GM21515 (cell line): ENCODE measurements around the gene DYNC1H1.

Experiments used
- ATAC-seq: cut with Tn5 transposase; IDR thresholded peaks from one replicate; pipeline ENCODE4 v1.9.1; 2021; ENCODE audit not compliant: unreplicated experiment

The DYNC1H1 gene

DNA sequence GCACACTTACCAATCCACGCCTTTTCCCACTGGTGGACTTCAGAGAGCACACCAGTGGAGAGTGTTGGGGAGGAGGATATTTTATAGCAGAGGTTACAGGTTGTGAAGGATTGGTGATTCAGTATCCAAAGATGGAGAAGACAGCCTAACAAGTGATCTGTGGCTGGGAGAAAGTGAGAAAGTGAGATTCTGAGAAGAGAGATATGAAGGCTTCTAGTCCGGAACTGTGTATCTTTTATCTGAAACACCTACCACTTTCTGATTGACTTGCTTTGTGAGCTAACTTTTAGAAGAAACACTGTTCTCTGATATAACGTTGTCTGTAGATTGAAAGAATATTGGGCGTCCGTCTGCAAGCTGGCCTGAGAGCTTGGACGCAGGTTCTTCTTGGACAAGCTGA lies 24.0 kb downstream of the DYNC1H1 start:
- ATAC-seq, result no peak

DNA sequence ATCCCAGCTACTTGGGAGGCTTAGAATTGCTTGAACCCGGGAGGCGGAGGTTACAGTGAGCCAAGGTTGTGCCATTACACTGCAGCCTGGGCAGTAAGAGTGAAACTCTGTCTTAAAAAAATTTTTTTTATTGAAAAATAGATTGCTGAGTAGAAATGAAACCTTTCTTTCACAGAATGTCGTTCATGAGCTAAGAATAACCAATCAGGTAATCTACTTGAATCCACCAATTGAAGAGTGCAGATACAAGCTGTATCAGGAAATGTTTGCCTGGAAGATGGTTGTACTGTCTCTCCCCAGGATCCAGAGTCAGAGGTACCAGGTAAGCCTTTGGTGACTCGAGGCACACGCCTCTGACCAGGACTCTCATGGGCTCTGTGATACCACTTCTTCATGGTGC lies 27.0 kb downstream of the DYNC1H1 start:
- ATAC-seq, result no peak

GRCh38 chr14:101992708-101993107 lies 28.3 kb downstream of the DYNC1H1 start:
- peak; percentile 85 for ATAC-seq

- ATAC-seq, result no peak
Measured at GRCh38 chr14:101997429-101998336, 33.3 kb downstream of the DYNC1H1 start.

GRCh38 chr14:102000902-102001301 lies 36.5 kb downstream of the DYNC1H1 start:
- no peak for ATAC-seq

- ATAC-seq, result no peak
Measured at GRCh38 chr14:102005336-102005735, 41.0 kb downstream of the DYNC1H1 start.

- no peak for ATAC-seq
Measured at GRCh38 chr14:102007916-102008418, 43.6 kb downstream of the DYNC1H1 start.

DNA sequence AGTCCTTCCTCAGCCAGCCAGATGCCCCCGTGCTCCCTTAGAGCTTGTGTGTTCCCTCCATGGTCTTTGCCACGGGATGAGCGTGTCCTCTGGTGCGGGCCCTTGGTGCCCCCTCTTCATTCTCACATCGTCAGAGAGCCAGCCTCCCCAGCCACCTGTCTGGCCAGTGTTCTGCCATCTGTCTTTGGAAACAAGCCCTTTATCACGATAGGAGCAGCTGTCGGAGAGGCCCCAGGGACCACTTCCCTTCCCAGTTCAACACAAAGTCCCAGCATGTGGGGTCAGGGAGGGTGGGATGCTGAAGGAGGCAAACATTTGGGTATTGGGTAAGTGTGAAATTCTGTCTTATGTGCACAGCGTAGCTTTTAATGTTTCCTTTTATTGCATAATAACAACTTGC lies 44.5 kb downstream of the DYNC1H1 start:
- ATAC-seq, result no peak

DNA sequence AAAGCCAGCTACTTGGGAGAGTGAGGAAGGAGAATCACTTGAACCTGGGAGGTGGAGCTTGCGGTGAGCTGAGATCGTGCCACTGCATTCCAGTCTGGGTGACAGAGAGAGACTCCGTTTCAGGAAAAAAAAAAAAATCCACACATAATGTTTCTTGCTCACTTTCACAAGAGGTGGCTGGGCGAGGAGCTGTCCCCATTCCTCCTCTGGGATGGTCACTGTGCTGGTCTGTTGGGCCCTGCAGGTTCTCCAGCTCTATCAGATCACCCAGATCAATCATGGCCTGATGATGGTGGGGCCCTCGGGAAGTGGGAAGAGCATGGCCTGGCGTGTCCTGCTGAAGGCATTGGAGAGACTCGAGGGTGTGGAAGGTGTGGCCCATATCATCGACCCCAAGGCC lies 47.3 kb downstream of the DYNC1H1 start:
- no peak for ATAC-seq

- no peak for ATAC-seq
Measured at GRCh38 chr14:102012336-102012735, 48.0 kb downstream of the DYNC1H1 start.

DNA sequence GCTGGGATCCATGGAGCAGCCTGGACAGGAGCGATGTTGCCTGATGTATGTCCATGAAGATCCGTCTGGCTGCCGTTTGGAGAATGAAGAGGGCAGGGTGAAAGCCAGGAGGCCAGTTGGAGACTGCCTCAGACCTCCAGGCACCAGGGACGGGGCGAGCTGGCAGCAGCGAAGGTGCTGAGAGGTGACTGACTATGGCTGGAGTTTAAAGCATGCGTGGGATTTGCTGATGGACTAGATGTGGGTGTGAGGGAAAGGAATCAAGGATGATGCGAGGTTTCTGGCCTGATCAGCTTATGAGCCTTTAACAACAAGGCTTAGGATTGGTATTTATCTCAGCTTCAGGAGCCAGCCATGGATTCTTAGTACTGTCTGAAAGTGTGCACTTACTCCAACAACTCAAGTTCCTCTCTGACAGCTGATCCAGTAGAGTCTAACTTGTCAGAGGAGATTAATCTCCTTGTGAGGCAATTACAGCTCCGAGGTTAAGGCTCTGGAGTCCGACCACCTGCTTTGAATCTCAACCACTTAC lies 49.4 kb downstream of the DYNC1H1 start:
- ATAC-seq, result no peak

GRCh38 chr14:102015045-102015685 lies 50.8 kb downstream of the DYNC1H1 start:
- ATAC-seq, result no peak

- ATAC-seq, result no peak
Measured at GRCh38 chr14:102015771-102016170, 51.4 kb downstream of the DYNC1H1 start.

DNA sequence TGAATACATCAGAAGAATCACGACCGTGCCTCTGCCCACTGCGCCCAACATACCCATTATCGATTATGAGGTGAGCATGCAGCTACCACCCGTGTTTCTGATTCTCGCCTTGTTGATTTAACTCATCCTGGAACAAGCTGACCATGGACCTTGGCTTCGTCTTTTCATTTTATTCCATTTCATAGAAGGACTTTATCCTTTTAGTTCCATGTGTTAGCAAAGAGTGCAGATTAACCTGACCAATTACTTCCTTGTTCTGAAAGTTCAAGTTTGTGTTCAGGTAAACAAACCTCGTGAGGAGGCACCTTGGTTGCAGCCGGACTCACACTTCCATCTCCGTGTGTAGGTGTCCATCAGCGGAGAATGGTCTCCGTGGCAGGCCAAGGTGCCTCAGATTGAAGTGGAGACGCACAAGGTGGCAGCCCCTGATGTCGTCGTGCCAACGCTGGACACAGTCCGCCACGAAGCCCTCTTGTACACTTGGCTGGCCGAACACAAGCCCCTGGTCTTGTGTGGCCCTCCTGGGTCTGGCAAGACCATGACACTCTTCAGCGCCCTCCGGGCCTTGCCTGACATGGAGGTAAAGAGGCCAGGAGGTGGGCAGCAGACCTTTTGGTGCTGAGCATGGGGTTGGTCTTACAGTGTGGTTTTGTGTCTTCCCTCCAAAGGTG lies 52.2 kb downstream of the DYNC1H1 start:
- ATAC-seq, result no peak

DNA sequence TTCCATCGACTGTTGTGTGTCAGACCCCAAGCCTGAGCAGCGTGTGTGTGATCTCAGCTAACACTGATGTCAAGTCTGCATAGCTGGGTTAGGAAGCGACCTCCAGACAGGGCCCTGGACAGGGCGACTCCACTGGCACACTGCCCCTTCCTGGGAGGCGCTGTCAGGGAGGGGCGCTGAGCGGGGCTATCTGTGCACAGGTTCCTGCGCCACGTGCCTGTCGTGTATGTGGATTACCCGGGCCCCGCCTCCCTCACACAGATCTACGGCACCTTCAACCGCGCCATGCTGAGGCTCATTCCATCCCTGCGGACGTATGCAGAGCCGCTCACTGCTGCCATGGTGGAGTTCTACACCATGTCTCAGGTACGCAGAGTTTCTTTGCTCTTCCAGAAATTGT lies 53.9 kb downstream of the DYNC1H1 start:
- ATAC-seq, result no peak

- no peak for ATAC-seq
Measured at GRCh38 chr14:102019006-102019540, 54.7 kb downstream of the DYNC1H1 start.

- no peak for ATAC-seq
Measured at GRCh38 chr14:102020058-102020971, 55.9 kb downstream of the DYNC1H1 start.

DNA sequence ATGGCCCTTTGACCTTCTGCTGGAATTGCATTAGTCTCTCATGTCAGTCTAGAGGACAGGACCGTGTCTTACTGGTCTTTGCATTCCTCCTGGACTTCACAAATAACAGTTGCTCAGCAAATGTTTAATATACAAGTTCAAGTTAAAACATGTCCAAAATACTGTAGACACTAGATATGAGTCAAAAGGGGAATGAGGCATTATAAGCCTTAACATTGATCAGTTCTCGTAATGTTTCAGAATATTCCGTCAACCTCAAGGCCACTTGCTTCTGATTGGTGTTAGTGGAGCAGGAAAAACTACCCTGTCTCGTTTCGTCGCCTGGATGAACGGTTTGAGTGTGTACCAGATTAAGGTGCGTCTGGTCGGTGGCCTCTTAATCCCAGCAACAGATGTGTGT lies 62.6 kb downstream of the DYNC1H1 start:
- ATAC-seq, result no peak

DNA sequence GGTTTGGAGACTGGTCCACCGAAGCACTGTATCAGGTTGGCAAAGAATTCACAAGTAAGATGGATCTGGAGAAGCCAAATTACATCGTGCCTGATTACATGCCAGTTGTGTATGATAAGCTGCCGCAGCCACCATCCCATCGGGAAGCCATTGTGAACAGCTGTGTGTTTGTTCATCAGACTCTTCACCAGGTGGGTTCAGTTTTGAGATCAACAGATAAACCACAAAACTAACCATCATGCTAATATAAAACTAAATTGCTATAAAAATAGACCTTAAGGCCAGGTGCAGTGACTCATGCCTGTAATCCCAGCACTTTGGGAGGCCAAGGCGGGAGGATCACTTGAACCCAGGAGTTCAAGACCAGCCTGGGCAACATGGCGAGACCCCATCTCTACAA lies 63.6 kb downstream of the DYNC1H1 start:
- no peak for ATAC-seq

DNA sequence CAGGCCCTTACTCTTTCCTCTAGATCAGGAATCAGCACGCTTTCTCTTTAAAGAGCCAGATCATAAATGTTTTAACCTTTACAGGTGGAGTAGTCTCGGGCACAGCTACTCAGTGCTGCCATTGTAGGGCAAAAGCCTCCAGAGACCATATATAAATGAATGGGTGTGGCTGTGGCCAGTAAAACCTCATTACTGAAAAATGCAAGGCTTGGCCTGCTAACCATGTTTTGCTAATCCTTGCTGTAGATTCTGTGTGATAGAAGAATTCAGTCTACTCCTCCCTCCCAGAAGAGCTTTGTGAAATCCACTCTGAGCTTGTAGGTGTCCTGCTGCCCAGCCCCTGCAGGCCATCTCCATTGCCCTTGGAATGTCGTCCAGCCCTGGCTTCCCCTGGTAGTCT lies 64.4 kb downstream of the DYNC1H1 start:
- no peak for ATAC-seq
